A673 (cell line): ENCODE results near the gene IQGAP2.
"Not testable (repeated sequence)": the region's sequence is repeated elsewhere in the genome, so short reads cannot be mapped to it uniquely, and the experiment has no call there.

Experiments used
- EZH2 ChIP-seq: fragments of 200-600 bp; sonication (generic); IDR thresholded peaks from 2 replicates; pipeline ENCODE4 v1.6.1; 2017; ENCODE audit warnings: borderline replicate concordance, low read depth, mild to moderate bottlenecking, mixed read lengths, antibody characterized with exemption, low read length; ENCODE audit not compliant: poor library complexity, severe bottlenecking
- TF ChIP-seq, protein P1 (sequence below): fragments of 300-800, 200-600 bp; sonication (generic); conservative IDR thresholded peaks from 2 replicates; pipeline ENCODE4 v1.5.1; 2017; ENCODE audit warnings: low read depth, mild to moderate bottlenecking, antibody characterized with exemption, low read length, moderate library complexity, mixed read lengths

DNA sequence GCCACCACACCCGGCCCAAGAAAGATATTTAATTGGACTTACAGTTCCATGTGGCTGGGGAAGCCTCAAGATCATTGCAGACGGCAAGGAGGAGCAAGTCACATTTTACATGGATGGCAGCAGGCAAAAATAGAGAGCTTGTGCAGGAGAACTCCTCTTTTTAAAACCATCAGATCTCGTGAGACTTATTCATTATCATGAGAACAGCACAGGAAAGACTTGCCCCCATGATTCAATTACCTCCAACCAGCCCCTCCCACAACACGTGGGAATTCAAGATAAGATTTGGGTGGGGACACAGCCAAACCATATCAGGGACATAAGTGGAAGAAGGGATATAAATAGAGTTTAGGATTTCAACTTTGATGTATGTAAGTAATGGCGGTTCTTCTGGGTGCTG lies 115.2 kb downstream of the IQGAP2 start:
- TF ChIP-seq, protein P1, sequence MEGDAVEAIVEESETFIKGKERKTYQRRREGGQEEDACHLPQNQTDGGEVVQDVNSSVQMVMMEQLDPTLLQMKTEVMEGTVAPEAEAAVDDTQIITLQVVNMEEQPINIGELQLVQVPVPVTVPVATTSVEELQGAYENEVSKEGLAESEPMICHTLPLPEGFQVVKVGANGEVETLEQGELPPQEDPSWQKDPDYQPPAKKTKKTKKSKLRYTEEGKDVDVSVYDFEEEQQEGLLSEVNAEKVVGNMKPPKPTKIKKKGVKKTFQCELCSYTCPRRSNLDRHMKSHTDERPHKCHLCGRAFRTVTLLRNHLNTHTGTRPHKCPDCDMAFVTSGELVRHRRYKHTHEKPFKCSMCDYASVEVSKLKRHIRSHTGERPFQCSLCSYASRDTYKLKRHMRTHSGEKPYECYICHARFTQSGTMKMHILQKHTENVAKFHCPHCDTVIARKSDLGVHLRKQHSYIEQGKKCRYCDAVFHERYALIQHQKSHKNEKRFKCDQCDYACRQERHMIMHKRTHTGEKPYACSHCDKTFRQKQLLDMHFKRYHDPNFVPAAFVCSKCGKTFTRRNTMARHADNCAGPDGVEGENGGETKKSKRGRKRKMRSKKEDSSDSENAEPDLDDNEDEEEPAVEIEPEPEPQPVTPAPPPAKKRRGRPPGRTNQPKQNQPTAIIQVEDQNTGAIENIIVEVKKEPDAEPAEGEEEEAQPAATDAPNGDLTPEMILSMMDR, result not testable (repeated sequence)
- not testable (repeated sequence) for TF ChIP-seq EZH2
